Measurements from ENCODE around the gene SLC7A5. TPM values are rescaled to one million over a fixed set of nuclear protein-coding genes. Genes with fewer than 3 reads are reported as not detected.
A peak's percentile ranks its signal among the peaks of the same experiment; 100 is the strongest.

The SLC7A5 gene
- total RNA-seq, 6 donors from 2014 or later: 4.7 to 20.4 (median 8.5) TPM

DNA sequence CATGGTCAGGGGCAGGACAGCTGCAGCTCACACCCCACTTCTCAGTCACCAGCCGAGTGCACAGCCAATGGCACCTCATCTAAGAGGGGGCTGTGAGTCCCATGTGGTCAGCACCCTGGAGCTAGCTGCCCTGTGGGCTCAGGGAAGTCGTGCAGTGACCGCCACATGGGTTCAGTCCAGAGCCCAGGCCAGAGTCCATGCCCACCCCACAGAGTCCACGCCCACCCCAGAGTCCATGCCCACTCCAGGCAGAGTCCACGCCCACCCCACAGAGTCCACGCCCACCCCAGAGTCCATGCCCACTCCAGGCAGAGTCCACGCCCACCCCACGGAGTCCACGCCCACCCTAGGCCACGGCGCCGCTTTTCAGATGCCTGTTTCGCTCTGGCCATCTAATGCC, 24.1 kb downstream of the SLC7A5 start:
- Histone ChIP-seq H3K4me1 (peaks cover 0 to 8% (median 6%) of the 10 kb centered on the region in 4 donors), H3K27ac (no peak overlapping the region), H3K9me3 (no peaks in the 10 kb centered on the region), H3K4me3 (no peak overlapping the region), H3K36me3 (peaks cover 0 to 2% (median 0%) of the 10 kb centered on the region in 4 donors), H3K27me3 (no peaks in the 10 kb centered on the region)
- no peak for TF ChIP-seq EP300 (IDR thresholded peaks at IDR 0.05)
- TF ChIP-seq POLR2AphosphoS5 (IDR thresholded peaks at IDR 0.05): no peak
- TF ChIP-seq POLR2A (IDR thresholded peaks at IDR 0.05): no peak
- TF ChIP-seq, protein P1, sequence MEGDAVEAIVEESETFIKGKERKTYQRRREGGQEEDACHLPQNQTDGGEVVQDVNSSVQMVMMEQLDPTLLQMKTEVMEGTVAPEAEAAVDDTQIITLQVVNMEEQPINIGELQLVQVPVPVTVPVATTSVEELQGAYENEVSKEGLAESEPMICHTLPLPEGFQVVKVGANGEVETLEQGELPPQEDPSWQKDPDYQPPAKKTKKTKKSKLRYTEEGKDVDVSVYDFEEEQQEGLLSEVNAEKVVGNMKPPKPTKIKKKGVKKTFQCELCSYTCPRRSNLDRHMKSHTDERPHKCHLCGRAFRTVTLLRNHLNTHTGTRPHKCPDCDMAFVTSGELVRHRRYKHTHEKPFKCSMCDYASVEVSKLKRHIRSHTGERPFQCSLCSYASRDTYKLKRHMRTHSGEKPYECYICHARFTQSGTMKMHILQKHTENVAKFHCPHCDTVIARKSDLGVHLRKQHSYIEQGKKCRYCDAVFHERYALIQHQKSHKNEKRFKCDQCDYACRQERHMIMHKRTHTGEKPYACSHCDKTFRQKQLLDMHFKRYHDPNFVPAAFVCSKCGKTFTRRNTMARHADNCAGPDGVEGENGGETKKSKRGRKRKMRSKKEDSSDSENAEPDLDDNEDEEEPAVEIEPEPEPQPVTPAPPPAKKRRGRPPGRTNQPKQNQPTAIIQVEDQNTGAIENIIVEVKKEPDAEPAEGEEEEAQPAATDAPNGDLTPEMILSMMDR (IDR thresholded peaks at IDR 0.05): no peak
- ATAC-seq (ENCODE audit: low FRiP score in 2 of 2): no peak
- WGBS, 2 donors: 95% methylated on average over 12 of the region's 13 CpGs; no CpG with 5 or more reads in 1 of the 2 donors
- peak in 1 of 2 donors; percentile 72 for DNase-seq

DNA sequence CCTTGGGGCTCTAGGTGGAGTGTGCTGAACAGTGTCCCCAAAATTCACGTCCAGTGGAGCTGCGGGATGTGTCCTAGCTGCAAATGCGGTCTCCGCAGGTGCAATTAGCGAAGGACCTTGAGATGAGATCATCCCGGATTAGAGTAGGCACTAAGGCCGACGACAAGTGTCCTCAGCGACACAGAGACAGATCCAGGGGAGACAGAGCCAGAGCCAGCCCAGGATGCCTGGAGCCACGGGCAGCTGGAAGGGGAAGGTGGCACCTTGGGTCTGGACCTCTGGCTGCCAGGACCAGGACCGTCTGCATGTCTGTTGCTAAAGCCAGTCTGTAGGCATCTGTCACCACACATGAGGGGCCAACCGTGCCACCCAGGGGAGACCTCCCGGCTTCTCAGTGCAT, 24.5 kb downstream of the SLC7A5 start:
- TF ChIP-seq EP300 (IDR thresholded peaks at IDR 0.05) (no peak), POLR2A (IDR thresholded peaks at IDR 0.05) (no peak), POLR2AphosphoS5 (IDR thresholded peaks at IDR 0.05) (no peak)
- TF ChIP-seq, protein P1 (IDR thresholded peaks at IDR 0.05): no peak

DNA sequence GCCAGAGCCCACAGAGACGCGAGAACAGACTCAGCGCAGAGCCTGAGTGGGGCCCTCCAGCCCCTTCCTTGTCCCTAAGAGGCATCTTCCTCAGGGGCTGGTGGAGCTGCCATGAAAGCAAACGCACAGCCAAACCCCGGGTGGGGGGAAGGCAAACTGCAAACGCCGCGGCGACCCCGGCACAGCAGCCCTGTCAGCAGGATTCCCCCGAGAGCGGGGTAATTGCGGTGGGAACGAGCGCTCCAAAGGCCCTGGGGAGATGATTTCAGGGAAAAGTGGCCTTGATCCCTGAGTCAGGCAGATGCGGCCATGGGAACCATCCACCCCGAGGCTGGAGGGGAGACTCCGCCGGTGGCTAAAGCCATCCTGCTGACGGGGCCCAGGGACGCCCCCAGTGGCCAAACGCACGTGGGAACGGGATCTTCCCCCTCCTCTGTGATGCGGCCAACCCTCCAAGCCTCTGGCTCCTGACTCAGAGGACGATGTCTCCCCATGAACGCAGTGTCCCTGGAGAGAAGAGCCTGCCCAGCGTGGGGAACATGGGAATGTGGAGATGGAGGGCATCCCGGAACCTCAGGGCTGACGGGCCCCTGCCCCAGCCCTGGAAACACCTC, 25.1 kb downstream of the SLC7A5 start:
- 79 to 80% methylated on average over 20 to 28 of the region's 30 CpGs for WGBS, 2 donors
- TF ChIP-seq EP300 (IDR thresholded peaks at IDR 0.05) (no peak), POLR2A (IDR thresholded peaks at IDR 0.05) (no peak), POLR2AphosphoS5 (IDR thresholded peaks at IDR 0.05) (no peak)
- TF ChIP-seq, protein P1 (IDR thresholded peaks at IDR 0.05): no peak
- H3K4me1 ChIP-seq: no peaks in the 10 kb centered on the region

More for the DNA sequence above, 24.5 kb downstream of the SLC7A5 start:
- no peaks in the 10 kb centered on the region for H3K9me3 ChIP-seq
- H3K4me3 ChIP-seq: no peak overlapping the region
- no peak for DNase-seq
- ATAC-seq (ENCODE audit: low FRiP score in 2 of 2): no peak
- no peaks in the 10 kb centered on the region for H3K27me3 ChIP-seq
- H3K27ac ChIP-seq: no peak overlapping the region
- H3K4me1 ChIP-seq: peaks cover 0 to 4% (median 3%) of the 10 kb centered on the region in 4 donors
- 92 to 95% methylated on average over 8 to 9 of the region's 13 CpGs for WGBS, 2 donors
- no peaks in the 10 kb centered on the region for H3K36me3 ChIP-seq

DNA sequence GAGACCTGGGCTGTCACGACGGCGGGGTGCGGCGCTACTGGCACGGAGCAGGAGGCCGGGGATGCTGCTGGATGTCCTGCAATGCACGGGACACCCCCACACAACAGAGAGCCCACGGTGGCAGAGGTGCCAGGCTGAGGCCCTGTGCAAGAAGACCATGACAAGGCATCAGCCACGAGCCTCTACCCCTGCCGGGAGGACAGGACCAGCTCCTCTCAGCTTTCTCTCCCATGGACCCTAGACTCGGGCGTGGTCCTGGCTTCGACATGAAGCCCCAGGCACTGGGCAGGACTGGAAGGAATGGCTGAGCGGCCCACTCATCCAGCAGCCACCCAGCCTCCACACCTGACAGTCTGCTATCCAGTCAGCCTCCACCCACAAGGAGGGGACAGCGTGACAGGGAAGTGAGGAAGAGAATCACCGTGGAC, 25.6 kb downstream of the SLC7A5 start:
- H3K4me3 ChIP-seq: no peak overlapping the region
- TF ChIP-seq POLR2AphosphoS5 (IDR thresholded peaks at IDR 0.05): no peak
- TF ChIP-seq POLR2A (IDR thresholded peaks at IDR 0.05): no peak
- no peak for TF ChIP-seq EP300 (IDR thresholded peaks at IDR 0.05)
- TF ChIP-seq, protein P1 (IDR thresholded peaks at IDR 0.05): no peak
- DNase-seq: peak in 1 of 2 donors; percentile 79
- 64 to 92% methylated on average over 2 to 13 of the region's 17 CpGs for WGBS, 2 donors
- no peak overlapping the region for H3K27ac ChIP-seq
- H3K36me3 ChIP-seq: peaks cover 0 to 6% (median 5%) of the 10 kb centered on the region in 4 donors
- no peaks in the 10 kb centered on the region for H3K4me1 ChIP-seq
- ATAC-seq (ENCODE audit: low FRiP score in 2 of 2): no peak
- H3K9me3 ChIP-seq: no peaks in the 10 kb centered on the region
- no peaks in the 10 kb centered on the region for H3K27me3 ChIP-seq

More for the DNA sequence above, 25.1 kb downstream of the SLC7A5 start:
- Histone ChIP-seq H3K27me3 (no peaks in the 10 kb centered on the region), H3K36me3 (peaks cover 0 to 4% (median 2%) of the 10 kb centered on the region in 4 donors), H3K4me3 (no peak overlapping the region), H3K9me3 (no peaks in the 10 kb centered on the region), H3K27ac (no peak overlapping the region)
- no peak for ATAC-seq (ENCODE audit: low FRiP score in 2 of 2)
- peak in 1 of 2 donors; percentile 70 for DNase-seq
